ENCODE results near the gene RNU7-1.

RNU7-1 gene

GRCh38 chr12:6954316-6955107, 10.9 kb downstream of the RNU7-1 start:
- no peak for DNase-seq

DNA sequence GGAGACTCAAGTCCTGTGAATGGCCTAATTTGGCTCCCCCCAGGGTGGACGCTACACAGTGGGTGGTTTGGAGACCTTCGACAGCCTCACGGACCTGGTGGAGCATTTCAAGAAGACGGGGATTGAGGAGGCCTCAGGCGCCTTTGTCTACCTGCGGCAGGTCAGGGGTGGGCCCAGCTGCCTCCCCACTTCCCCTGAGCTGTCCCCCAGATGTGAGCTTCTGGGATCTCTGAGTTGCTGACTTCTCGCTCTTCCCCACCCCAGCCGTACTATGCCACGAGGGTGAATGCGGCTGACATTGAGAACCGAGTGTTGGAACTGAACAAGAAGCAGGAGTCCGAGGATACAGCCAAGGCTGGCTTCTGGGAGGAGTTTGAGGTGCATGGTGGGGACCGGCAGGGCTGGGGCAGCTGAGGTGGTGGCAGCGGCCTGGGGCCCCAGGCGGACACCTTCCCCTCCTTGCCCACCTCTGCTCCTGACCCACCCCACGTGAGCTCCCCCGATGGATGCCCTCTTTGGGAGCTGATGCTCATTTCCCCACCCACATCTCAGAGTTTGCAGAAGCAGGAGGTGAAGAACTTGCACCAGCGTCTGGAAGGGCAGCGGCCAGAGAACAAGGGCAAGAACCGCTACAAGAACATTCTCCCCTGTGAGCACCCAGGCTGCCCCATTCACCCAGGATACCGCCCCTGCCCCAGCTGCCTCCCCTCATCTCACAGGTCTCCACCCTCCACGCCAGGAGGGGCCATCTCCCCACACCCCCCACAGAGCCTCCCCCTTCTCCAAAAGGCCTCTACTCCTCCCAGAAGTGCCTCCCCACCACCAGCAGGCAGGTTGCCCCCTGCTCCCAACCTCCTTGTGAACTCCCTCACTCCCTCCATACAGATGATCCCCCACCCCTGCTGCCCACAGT, 11.7 kb downstream of the RNU7-1 start:
- DNase-seq: no peak

DNA sequence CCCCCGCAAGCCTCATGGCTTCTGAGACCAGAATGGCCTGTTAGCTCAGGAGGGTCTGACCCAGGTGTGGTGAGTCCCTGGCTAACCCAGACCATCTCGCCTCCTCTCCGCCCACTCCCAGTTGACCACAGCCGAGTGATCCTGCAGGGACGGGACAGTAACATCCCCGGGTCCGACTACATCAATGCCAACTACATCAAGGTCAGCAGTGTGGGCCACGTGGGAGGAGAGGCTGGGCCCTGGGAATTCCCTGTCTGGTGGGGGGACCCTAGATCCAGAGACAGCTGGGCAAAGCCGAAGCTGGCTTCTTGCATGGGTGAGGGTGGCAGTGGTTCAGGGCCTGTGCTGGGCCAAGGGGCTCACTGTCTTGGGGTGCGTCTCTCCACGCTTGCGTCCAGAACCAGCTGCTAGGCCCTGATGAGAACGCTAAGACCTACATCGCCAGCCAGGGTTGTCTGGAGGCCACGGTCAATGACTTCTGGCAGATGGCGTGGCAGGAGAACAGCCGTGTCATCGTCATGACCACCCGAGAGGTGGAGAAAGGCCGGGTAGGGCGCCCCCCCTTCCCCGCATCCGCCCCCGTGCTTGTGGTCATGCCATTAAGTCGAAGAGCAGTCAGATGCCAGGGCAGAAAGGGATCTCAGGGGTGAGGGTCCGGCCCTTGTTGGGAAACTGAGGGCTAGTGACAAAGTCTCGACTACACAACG, 12.6 kb downstream of the RNU7-1 start:
- no peak for DNase-seq

DNA sequence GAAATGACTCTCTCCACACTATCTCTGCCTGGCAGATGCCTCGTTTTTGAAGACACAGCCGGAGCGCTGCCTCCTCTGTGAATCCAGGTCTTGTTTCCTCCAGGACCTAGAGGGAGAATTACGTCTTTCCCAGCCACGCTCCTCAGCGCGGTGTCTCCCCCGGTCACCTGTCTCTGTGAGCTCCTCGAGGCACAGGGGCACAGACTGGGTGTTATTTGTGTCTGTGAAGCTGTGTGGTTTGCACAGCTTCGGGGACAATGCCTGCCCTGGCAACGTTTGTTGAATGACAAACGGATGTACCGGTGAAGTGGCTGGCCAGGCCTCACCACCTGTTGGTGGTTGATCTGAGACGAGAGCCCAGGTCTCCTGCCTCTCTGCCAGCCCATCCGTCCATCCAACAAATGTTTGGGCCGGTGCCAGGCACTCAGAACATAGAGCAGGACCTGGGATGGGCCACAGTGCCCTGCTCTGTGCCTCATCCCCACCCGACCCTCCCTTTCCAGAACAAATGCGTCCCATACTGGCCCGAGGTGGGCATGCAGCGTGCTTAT, 13.6 kb downstream of the RNU7-1 start:
- DNase-seq: no peak

DNA sequence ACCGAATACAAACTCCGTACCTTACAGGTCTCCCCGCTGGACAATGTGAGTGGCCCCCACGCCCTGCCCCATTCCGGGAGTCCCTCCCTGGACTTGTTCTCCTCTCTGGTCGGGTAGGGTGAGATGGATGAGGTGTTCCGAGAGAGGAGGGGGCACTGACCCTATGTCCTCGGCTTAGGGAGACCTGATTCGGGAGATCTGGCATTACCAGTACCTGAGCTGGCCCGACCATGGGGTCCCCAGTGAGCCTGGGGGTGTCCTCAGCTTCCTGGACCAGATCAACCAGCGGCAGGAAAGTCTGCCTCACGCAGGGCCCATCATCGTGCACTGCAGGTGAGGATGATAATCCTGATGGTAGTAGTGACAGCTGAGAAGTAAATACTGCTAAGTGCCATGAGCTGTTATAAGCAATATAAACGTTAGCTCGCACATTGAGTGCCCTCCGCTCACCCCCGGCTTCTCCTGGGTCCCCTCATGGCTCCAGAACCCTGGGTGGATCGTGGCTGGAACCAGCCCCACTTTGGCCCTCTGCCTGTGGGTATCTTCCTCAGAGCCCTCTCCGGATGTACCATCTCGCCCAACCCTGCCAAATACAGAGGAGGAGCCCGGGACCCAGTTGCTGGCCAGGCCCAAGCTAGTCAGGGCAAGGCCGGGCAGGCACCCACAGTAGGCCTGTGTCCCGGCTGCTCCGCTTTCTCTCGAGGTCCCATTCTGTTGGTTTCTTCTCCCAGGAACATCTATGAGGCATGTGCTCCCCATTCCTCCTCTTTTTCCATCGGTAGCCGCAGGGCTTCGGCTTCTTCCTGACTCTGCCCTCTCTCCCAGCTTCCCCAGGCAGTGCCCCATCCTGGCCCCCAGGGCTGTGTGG, 14.4 kb downstream of the RNU7-1 start:
- no peak for DNase-seq

- DNase-seq: no peak
Measured at GRCh38 chr12:6958609-6959057, 15.0 kb downstream of the RNU7-1 start.

DNA sequence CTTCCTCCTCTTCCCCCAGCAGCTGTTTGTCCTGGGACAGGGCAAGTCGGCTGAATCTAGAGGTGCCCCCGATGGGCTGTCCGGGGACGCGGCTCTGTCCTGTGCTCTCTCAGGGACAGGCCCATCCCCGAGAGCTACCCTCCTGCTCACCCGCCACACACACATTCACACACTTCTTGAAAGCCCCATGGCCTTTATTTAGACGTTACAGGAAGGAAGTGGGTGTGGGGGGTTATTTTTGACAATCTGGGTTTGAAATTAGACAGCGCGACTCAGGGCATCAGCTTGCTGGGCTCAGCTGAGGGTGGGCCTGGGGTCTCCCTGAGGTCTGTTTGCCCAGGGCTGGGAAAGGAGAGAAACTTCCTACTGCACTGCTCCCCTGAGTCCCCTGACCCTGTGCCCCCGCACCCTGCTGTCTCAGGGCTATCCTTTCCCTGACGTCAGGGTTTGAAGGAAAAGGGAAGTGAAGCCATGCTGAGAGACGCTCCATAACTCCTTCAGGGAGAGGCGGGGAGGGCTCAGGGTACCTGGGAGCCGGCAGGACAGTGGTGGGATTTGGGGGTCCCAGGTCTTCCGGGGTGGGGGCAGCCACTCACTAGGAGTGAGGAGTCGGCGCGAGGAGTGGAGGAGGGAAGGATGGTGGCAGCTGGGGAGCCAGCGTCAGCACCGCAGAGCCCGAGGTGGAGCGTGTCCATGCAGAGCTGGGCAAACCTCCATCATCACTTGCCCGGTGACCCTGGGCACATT, 15.6 kb downstream of the RNU7-1 start:
- peak; percentile 34 for DNase-seq

- DNase-seq: no peak
Measured at GRCh38 chr12:6959805-6960592, 16.4 kb downstream of the RNU7-1 start.

DNA sequence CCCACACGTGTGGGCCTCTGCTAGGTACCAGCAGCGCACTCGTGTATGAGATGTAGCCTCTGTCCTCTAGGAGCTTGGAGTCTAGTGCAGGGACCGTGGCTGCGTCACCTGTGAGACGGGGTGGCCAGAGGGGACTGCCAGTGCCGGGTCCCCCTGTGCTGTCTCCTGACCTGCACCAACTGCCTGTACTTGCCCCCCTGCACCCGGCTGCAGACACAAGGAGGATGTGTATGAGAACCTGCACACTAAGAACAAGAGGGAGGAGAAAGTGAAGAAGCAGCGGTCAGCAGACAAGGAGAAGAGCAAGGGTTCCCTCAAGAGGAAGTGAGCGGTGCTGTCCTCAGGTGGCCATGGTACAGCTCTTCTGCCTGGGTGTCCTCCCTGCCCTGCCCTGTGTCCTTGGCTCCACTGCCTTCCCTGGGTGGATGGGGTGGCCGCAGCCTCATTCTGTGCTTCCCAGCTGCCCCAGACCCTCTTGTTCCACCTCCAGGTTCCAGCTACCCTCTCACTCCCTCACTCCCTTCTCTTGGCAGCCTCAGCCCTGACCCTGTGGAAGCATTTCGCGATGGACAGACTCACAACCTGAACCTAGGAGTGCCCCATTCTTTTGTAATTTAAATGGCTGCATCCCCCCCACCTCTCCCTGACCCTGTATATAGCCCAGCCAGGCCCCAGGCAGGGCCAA, 17.1 kb downstream of the RNU7-1 start:
- no peak for DNase-seq

DNA sequence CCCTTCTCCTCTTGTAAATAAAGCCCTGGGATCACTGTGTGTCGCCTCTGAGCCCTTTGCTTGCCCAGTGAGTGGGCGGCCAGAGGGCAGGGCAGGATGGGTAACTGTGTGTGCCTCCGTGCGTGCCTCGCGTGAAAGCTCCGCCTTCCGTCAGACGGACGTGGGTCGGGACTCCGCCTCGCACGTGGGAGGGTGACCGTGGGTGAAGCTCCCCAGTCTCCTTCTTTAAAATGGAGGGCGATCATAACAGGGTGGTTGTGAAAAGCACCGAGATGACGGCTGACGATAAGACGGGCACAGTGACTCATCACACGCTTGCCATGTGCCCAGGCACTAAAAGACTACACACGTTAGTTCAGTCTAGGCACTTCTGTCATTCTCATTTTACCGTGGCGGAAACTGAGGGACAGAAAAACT, 17.7 kb downstream of the RNU7-1 start:
- DNase-seq: no peak

DNA sequence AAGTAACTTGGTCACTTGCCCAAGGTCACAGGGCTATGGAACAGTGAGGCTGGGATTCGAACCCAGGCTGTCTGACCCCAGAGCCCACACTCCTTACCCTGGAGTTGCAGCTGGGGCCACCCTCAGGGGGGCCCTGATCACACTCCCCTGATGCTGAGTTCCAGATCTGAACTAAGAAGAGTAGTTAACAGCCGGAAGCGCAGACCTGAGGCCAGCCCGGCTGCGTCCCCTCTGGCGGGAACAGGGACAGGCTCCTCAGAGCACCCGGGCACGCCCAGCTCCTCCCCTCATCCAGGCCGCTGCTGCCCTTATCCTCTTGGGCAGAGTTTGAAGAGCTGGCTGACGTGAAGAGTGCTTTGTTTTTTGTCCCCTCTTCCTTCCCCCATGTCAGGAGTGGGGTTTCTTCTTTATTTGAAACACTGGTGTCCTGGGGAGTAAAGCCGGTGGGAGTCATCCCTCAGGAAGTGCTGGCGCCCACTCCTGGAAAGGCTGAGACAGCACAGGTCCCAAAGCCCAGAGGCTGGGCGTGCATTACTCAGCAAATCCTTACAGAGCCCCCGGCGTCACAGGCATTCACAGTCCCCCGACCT, 18.2 kb downstream of the RNU7-1 start:
- peak; percentile 27 for DNase-seq

DNA sequence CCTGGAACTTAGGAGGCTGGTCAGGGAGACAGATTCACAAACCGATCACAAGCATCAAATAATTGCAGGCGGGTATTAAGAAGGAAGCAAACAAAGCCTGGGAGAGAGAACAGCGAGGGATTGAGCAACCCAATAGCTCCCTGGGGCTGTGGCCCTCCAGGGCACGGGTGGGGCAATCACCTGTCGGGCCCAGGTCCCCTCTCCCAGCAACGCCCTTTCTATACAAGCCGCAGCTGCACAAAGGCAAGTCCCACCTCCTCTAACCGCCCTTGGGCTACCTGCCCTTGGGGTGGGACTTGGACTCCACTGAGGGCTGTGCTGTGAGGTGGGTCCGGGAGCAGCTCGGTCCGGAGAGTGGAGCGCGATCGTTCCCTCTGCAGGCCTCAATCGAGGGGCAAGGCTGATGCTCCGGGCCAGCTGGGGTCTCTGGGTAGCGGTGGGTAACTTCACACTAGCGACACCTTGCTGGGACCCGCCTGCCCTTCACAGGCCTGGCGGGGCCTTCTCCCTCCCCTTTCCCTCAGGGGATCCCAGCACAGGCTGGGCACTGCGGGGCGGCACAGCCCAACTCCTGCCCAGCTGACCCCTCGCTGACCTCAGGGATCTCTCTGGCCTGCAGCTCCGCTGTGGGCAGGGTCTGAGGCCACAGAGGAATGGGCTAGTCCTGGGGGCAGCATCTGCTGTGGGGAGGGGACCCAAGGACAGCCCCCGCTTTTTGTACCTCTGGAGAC, 18.8 kb downstream of the RNU7-1 start:
- DNase-seq: no peak

- no peak for DNase-seq
Measured at GRCh38 chr12:6963016-6963731, 19.6 kb downstream of the RNU7-1 start.

DNA sequence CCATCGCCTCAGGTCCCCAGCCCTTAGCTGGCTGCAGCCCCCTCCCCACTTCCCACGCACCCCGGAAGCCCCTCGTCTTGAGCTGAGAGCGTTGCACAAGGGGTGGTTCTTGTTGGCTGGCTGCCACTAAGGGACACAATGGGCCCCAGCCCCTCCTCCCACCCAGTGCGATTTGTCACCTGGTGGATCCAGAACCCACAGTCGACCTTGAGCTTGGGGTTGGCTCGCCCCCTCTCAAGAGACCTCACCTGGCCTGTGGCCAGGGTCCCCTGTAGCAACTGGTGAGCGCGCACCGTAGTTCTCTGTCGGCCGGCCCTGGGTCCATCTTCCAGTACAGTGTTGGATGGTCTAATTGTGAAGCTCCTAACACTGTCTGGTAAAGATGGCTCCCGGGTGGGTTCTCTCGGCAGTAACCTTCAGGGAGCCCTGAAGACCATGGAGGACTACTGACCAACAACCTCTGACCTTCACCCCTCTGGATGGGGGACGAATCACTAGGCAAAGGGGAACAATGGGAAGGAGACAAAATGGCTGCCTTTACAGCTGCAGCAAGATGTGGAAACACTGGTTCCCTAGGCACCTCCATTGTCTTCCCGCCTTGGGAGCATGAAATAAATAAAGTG, 20.3 kb downstream of the RNU7-1 start:
- DNase-seq: no peak

DNA sequence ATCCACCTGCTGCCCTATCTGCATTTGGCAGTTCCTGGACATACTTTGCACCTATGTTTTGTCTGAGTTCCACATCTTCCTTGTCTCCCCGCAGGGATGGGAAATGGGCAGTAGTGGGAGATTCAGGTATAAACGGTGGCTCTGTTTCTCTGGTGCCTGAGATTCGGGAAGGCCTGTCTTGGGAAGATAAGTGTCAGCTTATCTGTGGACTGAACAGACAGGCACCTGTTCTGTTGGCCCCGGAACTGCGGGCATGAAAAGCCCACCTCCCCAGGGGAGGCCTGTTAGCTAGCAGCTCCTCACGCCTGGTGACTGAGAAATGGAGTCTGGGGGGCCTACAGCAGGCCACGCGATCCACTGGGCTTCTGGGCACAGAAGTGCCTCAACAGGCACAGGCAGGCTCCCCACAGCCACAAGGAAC, 21.0 kb downstream of the RNU7-1 start:
- DNase-seq: no peak

GRCh38 chr12:6965026-6965661, 21.5 kb downstream of the RNU7-1 start:
- DNase-seq: peak; percentile 87

DNA sequence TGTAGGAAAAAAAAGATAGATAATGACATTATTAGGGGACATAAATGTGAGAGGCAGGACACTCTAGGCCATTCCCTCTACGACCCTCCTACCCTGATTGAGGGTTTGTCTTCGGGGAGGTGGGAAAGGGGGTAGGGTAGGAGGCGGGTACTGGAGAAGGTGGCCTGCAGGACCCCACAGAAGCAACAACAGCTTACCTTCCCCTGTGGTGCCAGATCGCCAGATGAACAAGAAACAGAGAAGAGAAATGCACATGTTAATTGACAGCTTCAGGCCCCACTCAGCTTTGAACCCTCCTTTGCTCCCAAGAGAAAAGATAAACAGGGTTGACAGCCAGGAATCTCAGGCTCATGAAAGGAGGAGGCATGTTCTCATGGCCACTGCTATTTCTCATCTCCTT, 22.1 kb downstream of the RNU7-1 start:
- no peak for DNase-seq

Data from midbrain (tissue), 1 donor.